ENCODE data around the gene CASQ2. TPM values are rescaled to one million over a fixed set of nuclear protein-coding genes. Genes with fewer than 3 reads are reported as not detected.

CASQ2 gene
- total RNA-seq, 2 experiments from 2014 or later = not detected

- ChIA-PET CTCF (interaction anchor here (0.6 kb wide), 1 partner anchor 19 kb away, joined by 3 read pairs; no protein-coding TSS in a partner anchor), POLR2A (no interaction called here)
- Mint-ChIP-seq H3K36me3 (ENCODE audit: low read depth) (peaks cover 9% of the 10 kb centered on the region), H3K4me1 (no peaks in the 10 kb centered on the region), H3K4me3 (no peak overlapping the region), H3K27ac (no peak overlapping the region), H3K9me3 (no peaks in the 10 kb centered on the region), H3K27me3 (no peaks in the 10 kb centered on the region)
- no peak for DNase-seq
These were observed 76.3 kb downstream of the CASQ2 start for GRCh38 chr1:115692224-115692623.

DNA sequence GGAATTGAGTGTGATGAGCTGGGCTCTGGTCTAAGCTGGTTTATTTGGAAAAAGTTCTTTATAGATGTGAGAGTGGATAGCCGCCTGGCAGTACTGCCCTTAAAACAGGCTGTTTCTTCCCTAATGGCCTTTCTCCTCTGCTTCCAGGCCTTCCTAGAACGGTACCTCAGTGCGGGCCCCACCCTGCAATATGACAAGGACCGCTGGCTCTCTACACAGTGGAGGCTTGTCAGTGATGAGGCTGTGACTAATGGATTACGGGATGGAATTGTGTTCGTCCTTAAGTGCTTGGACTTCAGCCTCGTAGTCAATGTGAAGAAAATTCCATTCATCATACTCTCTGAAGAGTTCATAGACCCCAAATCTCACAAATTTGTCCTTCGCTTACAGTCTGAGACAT is 77.5 kb downstream of the CASQ2 start:
- H3K9me3 Mint-ChIP-seq = no peaks in the 10 kb centered on the region
- DNase-seq = no peak
- H3K4me3 Mint-ChIP-seq = no peak overlapping the region
- H3K36me3 Mint-ChIP-seq (ENCODE audit: low read depth) = peaks cover 9% of the 10 kb centered on the region
- ChIA-PET CTCF (interaction anchor here (1.3 kb wide), 1 partner anchor 22 kb away, joined by 4 read pairs; no protein-coding TSS in a partner anchor), POLR2A (no interaction called here)
- no peak overlapping the region for H3K27ac Mint-ChIP-seq
- no peaks in the 10 kb centered on the region for H3K27me3 Mint-ChIP-seq
- no peaks in the 10 kb centered on the region for H3K4me1 Mint-ChIP-seq

DNA sequence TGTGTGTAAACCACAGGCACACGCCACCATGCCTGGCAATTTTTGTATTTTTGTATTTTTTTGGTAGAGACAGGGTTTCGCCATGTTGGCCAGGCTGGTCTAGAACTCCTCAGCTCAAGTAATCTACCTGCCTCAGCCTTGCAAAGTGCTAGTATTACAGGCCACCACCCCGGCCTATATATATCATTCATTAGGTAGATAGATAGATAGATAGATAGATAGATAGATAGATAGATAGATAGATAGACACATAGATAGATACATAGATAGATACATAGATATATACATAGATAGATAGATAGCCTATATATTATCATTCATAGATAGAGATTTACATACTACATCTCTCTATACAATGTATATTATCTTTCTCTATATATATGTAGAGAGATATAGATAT is 80.8 kb downstream of the CASQ2 start:
- POLR2A ChIA-PET = no interaction called here
- Mint-ChIP-seq H3K27me3 (no peaks in the 10 kb centered on the region), H3K9me3 (no peaks in the 10 kb centered on the region), H3K36me3 (ENCODE audit: low read depth) (peaks cover 29% of the 10 kb centered on the region), H3K27ac (no peak overlapping the region), H3K4me1 (peaks cover 7% of the 10 kb centered on the region), H3K4me3 (no peak overlapping the region)
- DNase-seq = no peak
- CTCF ChIA-PET = no interaction called here

DNA sequence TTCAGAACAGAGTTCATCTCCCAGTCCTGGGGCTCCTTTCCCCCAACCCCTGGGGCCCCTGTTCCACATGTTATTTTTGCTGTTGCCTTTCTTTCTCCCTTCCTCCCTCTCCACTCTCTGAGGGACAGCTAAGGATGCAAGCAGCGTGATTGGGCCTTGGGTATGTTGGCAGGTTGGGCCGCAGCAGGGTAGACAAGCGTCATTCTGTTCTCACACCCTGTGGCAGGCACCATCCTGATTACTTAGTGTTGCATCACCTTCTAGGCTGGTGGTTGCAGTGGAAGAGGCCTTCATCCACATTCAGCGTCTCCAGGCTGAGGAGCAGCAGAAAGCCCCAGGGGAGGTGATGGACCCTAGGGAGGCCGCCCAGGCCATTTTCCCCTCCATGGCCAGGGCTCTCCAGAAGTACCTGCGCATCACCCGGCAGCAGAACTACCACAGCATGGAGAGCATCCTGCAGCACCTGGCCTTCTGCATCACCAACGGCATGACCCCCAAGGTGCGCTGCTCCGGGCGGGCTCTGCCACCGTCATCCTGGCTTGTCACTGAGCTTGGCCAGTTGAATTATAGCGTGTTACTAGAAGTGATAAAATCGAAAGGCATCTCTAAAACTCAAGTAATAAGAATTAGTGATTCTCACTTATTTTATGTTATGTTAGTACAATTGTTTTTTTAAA is 83.3 kb downstream of the CASQ2 start:
- Mint-ChIP-seq H3K36me3 (ENCODE audit: low read depth) (peaks cover 29% of the 10 kb centered on the region), H3K27ac (no peak overlapping the region), H3K4me1 (peaks cover 10% of the 10 kb centered on the region), H3K4me3 (no peak overlapping the region), H3K9me3 (no peaks in the 10 kb centered on the region), H3K27me3 (no peaks in the 10 kb centered on the region)
- ChIA-PET POLR2A (no interaction called here), CTCF (no interaction called here)
- DNase-seq = no peak

GRCh38 chr1:115682792-115683191 is 85.7 kb downstream of the CASQ2 start:
- POLR2A ChIA-PET = no interaction called here

DNA sequence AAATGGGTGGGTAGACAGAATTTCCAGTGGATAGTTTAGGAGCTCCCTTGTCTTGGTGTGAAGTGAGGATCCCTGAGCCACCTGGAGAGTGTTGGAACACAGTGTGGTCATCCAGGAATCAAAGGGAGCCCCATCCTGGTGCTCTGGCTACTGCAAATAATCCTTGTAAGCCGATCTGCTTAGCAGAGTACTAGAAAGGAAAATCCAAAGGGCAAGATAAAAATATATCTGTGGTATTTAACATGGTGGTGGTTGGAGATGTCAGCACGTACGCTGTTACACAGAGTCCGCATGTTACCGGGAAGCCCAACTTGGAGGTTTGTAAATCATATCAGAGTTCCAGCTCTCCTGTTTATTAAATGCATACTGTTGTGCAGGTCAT is 87.8 kb downstream of the CASQ2 start:
- Mint-ChIP-seq H3K4me1 (peaks cover 10% of the 10 kb centered on the region), H3K36me3 (ENCODE audit: low read depth) (peaks cover 22% of the 10 kb centered on the region), H3K27me3 (no peaks in the 10 kb centered on the region), H3K4me3 (no peak overlapping the region), H3K27ac (no peak overlapping the region), H3K9me3 (no peaks in the 10 kb centered on the region)
- ChIA-PET POLR2A (no interaction called here), CTCF (interaction anchor here (1.1 kb wide), 1 partner anchor 73 kb away, joined by 3 read pairs; no protein-coding TSS in a partner anchor)
- no peak for DNase-seq

More at GRCh38 chr1:115682792-115683191, 85.7 kb downstream of the CASQ2 start:
- Mint-ChIP-seq H3K27me3 (no peaks in the 10 kb centered on the region), H3K36me3 (ENCODE audit: low read depth) (peaks cover 24% of the 10 kb centered on the region), H3K9me3 (no peaks in the 10 kb centered on the region), H3K4me1 (peaks cover 10% of the 10 kb centered on the region), H3K4me3 (no peak overlapping the region), H3K27ac (no peak overlapping the region)
- CTCF ChIA-PET = no interaction called here
- DNase-seq = no peak

GRCh38 chr1:115679141-115679611 is 89.3 kb downstream of the CASQ2 start:
- Mint-ChIP-seq H3K4me1 (peaks cover 10% of the 10 kb centered on the region), H3K27ac (no peak overlapping the region), H3K36me3 (ENCODE audit: low read depth) (peaks cover 12% of the 10 kb centered on the region), H3K4me3 (no peak overlapping the region), H3K27me3 (no peaks in the 10 kb centered on the region), H3K9me3 (no peaks in the 10 kb centered on the region)
- ChIA-PET CTCF (no interaction called here), POLR2A (no interaction called here)
- DNase-seq = no peak

- peaks cover 8% of the 10 kb centered on the region for H3K4me1 Mint-ChIP-seq
- no peak overlapping the region for H3K4me3 Mint-ChIP-seq
- no peaks in the 10 kb centered on the region for H3K27me3 Mint-ChIP-seq
- ChIA-PET POLR2A (no interaction called here), CTCF (no interaction called here)
- H3K27ac Mint-ChIP-seq = no peak overlapping the region
- H3K9me3 Mint-ChIP-seq = no peaks in the 10 kb centered on the region
- DNase-seq = no peak
- peaks cover 7% of the 10 kb centered on the region for H3K36me3 Mint-ChIP-seq (ENCODE audit: low read depth)
These were observed 90.4 kb downstream of the CASQ2 start for GRCh38 chr1:115678141-115678540.

DNA sequence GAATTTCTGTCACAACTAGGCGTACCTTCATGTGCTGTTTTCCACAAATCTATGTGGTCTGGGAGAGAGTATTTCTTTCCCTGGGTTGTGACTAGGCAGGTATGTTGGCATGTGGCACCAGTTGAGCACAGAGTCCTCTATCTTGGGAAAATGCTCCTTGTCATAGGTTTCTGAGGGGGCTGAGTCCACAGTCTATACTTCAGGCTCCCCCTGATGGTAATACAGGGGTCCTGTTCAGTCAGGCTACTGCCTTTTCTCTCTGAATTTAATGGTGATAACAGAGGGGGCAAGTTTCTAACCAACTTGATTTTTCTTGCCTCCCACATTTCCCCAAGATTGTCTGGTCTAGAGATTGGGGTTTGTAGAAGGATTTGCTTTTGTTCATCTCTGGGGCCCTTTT is 90.9 kb downstream of the CASQ2 start:
- no peak overlapping the region for H3K27ac Mint-ChIP-seq
- DNase-seq = no peak
- H3K36me3 Mint-ChIP-seq (ENCODE audit: low read depth) = peaks cover 4% of the 10 kb centered on the region
- ChIA-PET POLR2A (no interaction called here), CTCF (no interaction called here)
- no peaks in the 10 kb centered on the region for H3K27me3 Mint-ChIP-seq
- H3K4me1 Mint-ChIP-seq = peaks cover 2% of the 10 kb centered on the region
- H3K4me3 Mint-ChIP-seq = no peak overlapping the region
- H3K9me3 Mint-ChIP-seq = no peaks in the 10 kb centered on the region

GRCh38 chr1:115677182-115677555 is 91.3 kb downstream of the CASQ2 start:
- no peak for DNase-seq
- H3K4me3 Mint-ChIP-seq = no peak overlapping the region
- H3K27ac Mint-ChIP-seq = no peak overlapping the region
- H3K27me3 Mint-ChIP-seq = no peaks in the 10 kb centered on the region
- no peaks in the 10 kb centered on the region for H3K9me3 Mint-ChIP-seq
- H3K4me1 Mint-ChIP-seq = no peaks in the 10 kb centered on the region
- H3K36me3 Mint-ChIP-seq (ENCODE audit: low read depth) = peaks cover 3% of the 10 kb centered on the region
- POLR2A ChIA-PET = no interaction called here
- CTCF ChIA-PET = no interaction called here

DNA sequence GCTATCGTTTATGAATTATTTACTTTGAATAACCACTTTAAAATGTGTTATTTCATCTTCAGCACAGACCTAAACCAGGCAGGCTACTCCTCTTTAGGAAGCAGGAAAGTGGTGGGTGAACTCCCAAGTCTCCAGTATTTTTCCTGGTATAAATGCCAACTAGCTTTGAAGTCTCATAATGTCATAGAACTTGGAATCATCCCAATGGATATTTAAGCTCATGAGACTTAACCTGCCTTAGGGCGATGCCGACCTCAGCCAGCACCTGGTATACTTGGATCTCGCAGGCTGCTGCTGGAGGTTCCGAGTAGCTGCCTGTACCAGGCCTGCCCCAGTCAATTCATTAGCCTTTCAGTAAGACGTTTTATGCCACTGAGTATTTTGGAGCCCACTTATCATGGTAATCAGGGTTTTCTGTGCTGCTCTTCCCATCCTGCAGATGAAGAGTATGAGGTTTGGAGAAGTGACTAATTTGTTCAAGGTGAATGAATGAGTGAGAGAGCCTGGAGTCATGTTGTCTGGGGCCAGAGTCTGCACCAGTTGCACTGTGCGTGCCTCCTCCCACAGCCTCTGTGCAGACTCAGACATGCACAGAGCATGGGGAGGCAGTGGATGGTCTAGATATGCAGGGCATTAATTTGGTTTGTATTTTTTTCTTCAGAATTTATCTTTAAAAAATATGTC is 91.9 kb downstream of the CASQ2 start:
- H3K36me3 Mint-ChIP-seq (ENCODE audit: low read depth) = peaks cover 3% of the 10 kb centered on the region
- no peak overlapping the region for H3K4me3 Mint-ChIP-seq
- no peaks in the 10 kb centered on the region for H3K4me1 Mint-ChIP-seq
- POLR2A ChIA-PET = no interaction called here
- H3K27ac Mint-ChIP-seq = no peak overlapping the region
- CTCF ChIA-PET = no interaction called here
- H3K9me3 Mint-ChIP-seq = no peaks in the 10 kb centered on the region
- no peak for DNase-seq
- H3K27me3 Mint-ChIP-seq = no peaks in the 10 kb centered on the region

GRCh38 chr1:115672224-115673009 is 96.1 kb downstream of the CASQ2 start:
- H3K4me3 Mint-ChIP-seq = no peak overlapping the region
- POLR2A ChIA-PET = interaction anchor here (0.5 kb wide), 1 partner anchor 164 kb away, joined by 5 read pairs; no protein-coding TSS in a partner anchor
- H3K4me1 Mint-ChIP-seq = peaks cover 13% of the 10 kb centered on the region
- no peaks in the 10 kb centered on the region for H3K27me3 Mint-ChIP-seq
- CTCF ChIA-PET = interaction anchor here (0.5 to 1.3 kb wide), 3 partner anchors 9 to 293 kb away, joined by 4 read pairs; no protein-coding TSS in a partner anchor
- DNase-seq = no peak
- no peak overlapping the region for H3K27ac Mint-ChIP-seq
- peaks cover 2% of the 10 kb centered on the region for H3K9me3 Mint-ChIP-seq
- H3K36me3 Mint-ChIP-seq (ENCODE audit: low read depth) = peaks cover 18% of the 10 kb centered on the region

Data from activated CD4-positive, alpha-beta T cell treated with anti-CD3 and anti-CD28 coated beads, Interleukin-2, amount 10 ng/mL, durations not matched to agents 7 days and 5 days (primary cell).